Neuronal stem cell (in vitro differentiated cells): Measurements from ENCODE around the gene HMGCL.

Experiments used
- DNase-seq: peaks from one replicate; pipeline ENCODE4 v3.0.0-alpha.2; 2013; ENCODE audit warnings: low spot score
- H2AFZ ChIP-seq: one replicate; pipeline ENCODE4 v1.6.1; 2013; ENCODE audit warnings: mild to moderate bottlenecking, low read length, inconsistent platforms
- H2AK5ac ChIP-seq: 2 replicates; pipeline ENCODE4 v1.6.1; 2013; ENCODE audit warnings: low read depth, mild to moderate bottlenecking, inconsistent platforms, low read length, moderate library complexity, mixed read lengths
- H2BK120ac ChIP-seq: 2 replicates; pipeline ENCODE4 v1.6.1; 2013; ENCODE audit warnings: low read depth, mild to moderate bottlenecking, inconsistent platforms, low read length, moderate library complexity, mixed read lengths
- H2BK12ac ChIP-seq: one replicate; pipeline ENCODE4 v1.6.1; 2013; ENCODE audit warnings: low read length, inconsistent platforms
- H2BK15ac ChIP-seq: 2 replicates; pipeline ENCODE4 v1.6.1; 2013; ENCODE audit warnings: mild to moderate bottlenecking, low read length, inconsistent platforms, mixed read lengths
- H2BK5ac ChIP-seq: one replicate; pipeline ENCODE4 v1.6.1; 2013; ENCODE audit warnings: inconsistent platforms, mild to moderate bottlenecking, low read length, moderate library complexity
- H3K14ac ChIP-seq: one replicate; pipeline ENCODE4 v1.6.1; 2013; ENCODE audit warnings: low read length, inconsistent platforms
- H3K18ac ChIP-seq: 2 replicates; pipeline ENCODE4 v1.6.1; 2013; ENCODE audit warnings: low read length, inconsistent platforms
- H3K23ac ChIP-seq: 2 replicates; pipeline ENCODE4 v1.6.1; 2013; ENCODE audit warnings: low read depth, mild to moderate bottlenecking, mixed read lengths, low read length, inconsistent platforms; ENCODE audit not compliant: poor library complexity
- H3K27ac ChIP-seq: replicated peaks from 3 replicates; pipeline ENCODE4 v1.5.1; 2013; ENCODE audit warnings: low read length, inconsistent platforms
- H3K27me3 ChIP-seq, 3 experiments: 2 replicates each; pipeline ENCODE4 v1.6.1; 2013; ENCODE audit warnings: low read length in 3 of 3, mild to moderate bottlenecking in 2 of 3, inconsistent platforms in 1 of 3, low read depth in 1 of 3, mixed read lengths in 1 of 3, moderate library complexity in 1 of 3; ENCODE audit not compliant: control insufficient read depth in 3 of 3, insufficient read depth in 3 of 3
- H3K36me3 ChIP-seq, 2 donors: replicated peaks in 1 of 2; 2 replicates each; pipeline ENCODE4 v1.6.1; 2013; ENCODE audit warnings: low read length in 2 of 2; ENCODE audit not compliant: control insufficient read depth in 2 of 2, insufficient read depth in 2 of 2
- H3K4ac ChIP-seq: 2 replicates; pipeline ENCODE4 v1.6.1; 2013; ENCODE audit warnings: inconsistent platforms, mild to moderate bottlenecking, low read length, moderate library complexity
- H3K4me1 ChIP-seq, 2 donors: 1 replicate in 1 of 2; 2 replicates in 1 of 2; pipeline ENCODE4 v1.6.1; 2013; ENCODE audit warnings: low read length in 2 of 2, low read depth in 1 of 2; ENCODE audit not compliant: control insufficient read depth in 2 of 2, insufficient read depth in 1 of 2
- H3K4me2 ChIP-seq: one replicate; pipeline ENCODE4 v1.6.1; 2013; ENCODE audit warnings: mild to moderate bottlenecking, low read length, inconsistent platforms; ENCODE audit not compliant: insufficient read depth, poor library complexity, severe bottlenecking
- H3K4me3 ChIP-seq, 2 donors: 2 replicates each; pipeline ENCODE4 v1.5.1; 2013; ENCODE audit warnings: low read length in 2 of 2, mild to moderate bottlenecking in 2 of 2, inconsistent platforms in 1 of 2, moderate library complexity in 1 of 2
- H3K79me1 ChIP-seq: one replicate; pipeline ENCODE4 v1.6.1; 2013; ENCODE audit warnings: low read depth, mild to moderate bottlenecking, inconsistent platforms, low read length, moderate library complexity
- H3K9ac ChIP-seq: one replicate; pipeline ENCODE4 v1.6.1; 2013; ENCODE audit warnings: mild to moderate bottlenecking, low read depth, low read length, inconsistent platforms; ENCODE audit not compliant: poor library complexity
- H3K9me3 ChIP-seq, 2 donors: replicated peaks in 1 of 2; 2 replicates each; pipeline versions ENCODE3 to v1.6.1; 2013; ENCODE audit warnings: low read length in 2 of 2, mild to moderate bottlenecking in 2 of 2, inconsistent platforms in 1 of 2, low read depth in 1 of 2, mixed read lengths in 1 of 2, moderate library complexity in 1 of 2; ENCODE audit not compliant: control insufficient read depth in 2 of 2, insufficient read depth in 1 of 2
- H4K8ac ChIP-seq: one replicate; pipeline ENCODE4 v1.6.1; 2013; ENCODE audit warnings: low read depth, mild to moderate bottlenecking, inconsistent platforms, low read length, moderate library complexity
- H4K91ac ChIP-seq: one replicate; pipeline ENCODE4 v1.6.1; 2013; ENCODE audit warnings: low read length, low read depth, mild to moderate bottlenecking, inconsistent platforms; ENCODE audit not compliant: poor library complexity
- WGBS, 2 donors: extraction: QIAGEN DNeasy Blood & Tissue Kit; methylation state at CpG; one replicate each; pipeline ENCODE4 v1.1.7; 2013; ENCODE audit warnings: missing lambda C conversion rate in 2 of 2, mixed read lengths in 1 of 2; ENCODE audit not compliant: insufficient read length in 2 of 2, insufficient replicate concordance in 1 of 2; ENCODE audit errors: extremely low coverage in 2 of 2; 5-methylcytosine and 5-hydroxymethylcytosine counted together

HMGCL gene

DNA sequence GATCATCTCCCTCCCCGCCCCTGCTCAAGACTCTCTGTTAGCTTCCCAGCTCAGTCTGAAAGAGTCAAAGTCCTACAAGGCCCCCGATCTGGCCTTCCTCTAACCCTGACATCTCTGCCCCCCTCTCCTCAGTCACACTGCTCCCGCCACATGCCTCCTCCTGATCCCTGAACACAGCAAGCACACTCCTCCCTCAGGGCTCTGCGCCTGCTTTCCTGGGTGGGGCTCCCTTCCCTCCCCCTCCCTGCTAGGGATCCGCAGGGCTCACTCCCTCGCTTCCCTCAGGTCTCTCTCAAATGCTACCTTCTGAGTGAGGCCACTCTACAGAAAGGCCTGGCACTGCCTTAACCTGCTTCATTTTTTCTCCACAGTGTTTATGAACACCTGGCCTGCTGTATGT, 18.9 kb downstream of the HMGCL start:
- no peak overlapping the region for H3K4me3 ChIP-seq
- H3K4me2 ChIP-seq: no peak overlapping the region
- no peak overlapping the region for H2AFZ ChIP-seq
- no peak overlapping the region for H4K8ac ChIP-seq
- H3K9ac ChIP-seq: no peak overlapping the region
- no peak overlapping the region for H2BK120ac ChIP-seq
- H3K9me3 ChIP-seq: no peaks in the 10 kb centered on the region
- no peak overlapping the region for H2BK5ac ChIP-seq
- H3K18ac ChIP-seq: no peak overlapping the region
- H4K91ac ChIP-seq: no peak overlapping the region
- H2BK15ac ChIP-seq: no peak overlapping the region
- H3K27me3 ChIP-seq: no peaks in the 10 kb centered on the region
- H3K23ac ChIP-seq: no peak overlapping the region
- H3K27ac ChIP-seq: no peak overlapping the region
- H3K36me3 ChIP-seq: peaks cover 10 to 19% of the 10 kb centered on the region in 2 donors
- no peaks in the 10 kb centered on the region for H3K79me1 ChIP-seq
- WGBS, 2 donors: no CpG with 5 or more reads among the region's 6 CpGs
- H2BK12ac ChIP-seq: no peak overlapping the region
- H3K14ac ChIP-seq: no peak overlapping the region
- DNase-seq: no peak
- no peak overlapping the region for H2AK5ac ChIP-seq
- no peak overlapping the region for H3K4ac ChIP-seq
- peaks cover 0 to 2% of the 10 kb centered on the region in 2 donors for H3K4me1 ChIP-seq

DNA sequence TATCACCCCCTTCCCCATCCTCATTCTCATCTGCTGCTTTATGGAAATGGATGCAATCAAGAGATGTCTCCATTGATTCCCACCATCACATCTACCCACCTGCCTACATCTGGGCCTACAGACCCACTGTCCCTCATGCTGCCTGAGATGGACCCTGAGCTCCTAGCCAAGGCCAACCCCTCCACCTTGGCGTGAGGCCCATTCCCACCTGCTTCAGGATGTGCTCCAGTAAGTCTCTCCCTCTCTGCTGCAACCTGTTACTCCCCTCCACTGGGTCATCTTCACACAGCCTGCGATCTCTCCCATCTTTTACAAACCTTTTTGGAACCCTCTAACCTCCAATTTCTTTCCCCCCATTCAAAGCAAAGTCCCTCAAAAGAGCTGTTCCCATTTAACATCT, 20.2 kb downstream of the HMGCL start:
- no peak overlapping the region for H3K23ac ChIP-seq
- no peak overlapping the region for H2BK120ac ChIP-seq
- no peak overlapping the region for H2BK12ac ChIP-seq
- no peaks in the 10 kb centered on the region for H3K27me3 ChIP-seq
- H3K14ac ChIP-seq: no peak overlapping the region
- no peak overlapping the region for H2AFZ ChIP-seq
- H3K4me2 ChIP-seq: no peak overlapping the region
- no peak overlapping the region for H3K27ac ChIP-seq
- no peak overlapping the region for H2AK5ac ChIP-seq
- H3K79me1 ChIP-seq: no peaks in the 10 kb centered on the region
- no peak overlapping the region for H3K4me3 ChIP-seq
- no peak overlapping the region for H3K18ac ChIP-seq
- DNase-seq: no peak
- peaks cover 0 to 1% of the 10 kb centered on the region in 2 donors for H3K4me1 ChIP-seq
- H3K9me3 ChIP-seq: no peaks in the 10 kb centered on the region
- no CpG with 5 or more reads among the region's 2 CpGs for WGBS, 2 donors
- H2BK5ac ChIP-seq: no peak overlapping the region
- no peak overlapping the region for H4K8ac ChIP-seq
- H3K36me3 ChIP-seq: peaks cover 10 to 19% of the 10 kb centered on the region in 2 donors
- no peak overlapping the region for H3K9ac ChIP-seq
- no peak overlapping the region for H4K91ac ChIP-seq
- H3K4ac ChIP-seq: no peak overlapping the region
- no peak overlapping the region for H2BK15ac ChIP-seq

DNA sequence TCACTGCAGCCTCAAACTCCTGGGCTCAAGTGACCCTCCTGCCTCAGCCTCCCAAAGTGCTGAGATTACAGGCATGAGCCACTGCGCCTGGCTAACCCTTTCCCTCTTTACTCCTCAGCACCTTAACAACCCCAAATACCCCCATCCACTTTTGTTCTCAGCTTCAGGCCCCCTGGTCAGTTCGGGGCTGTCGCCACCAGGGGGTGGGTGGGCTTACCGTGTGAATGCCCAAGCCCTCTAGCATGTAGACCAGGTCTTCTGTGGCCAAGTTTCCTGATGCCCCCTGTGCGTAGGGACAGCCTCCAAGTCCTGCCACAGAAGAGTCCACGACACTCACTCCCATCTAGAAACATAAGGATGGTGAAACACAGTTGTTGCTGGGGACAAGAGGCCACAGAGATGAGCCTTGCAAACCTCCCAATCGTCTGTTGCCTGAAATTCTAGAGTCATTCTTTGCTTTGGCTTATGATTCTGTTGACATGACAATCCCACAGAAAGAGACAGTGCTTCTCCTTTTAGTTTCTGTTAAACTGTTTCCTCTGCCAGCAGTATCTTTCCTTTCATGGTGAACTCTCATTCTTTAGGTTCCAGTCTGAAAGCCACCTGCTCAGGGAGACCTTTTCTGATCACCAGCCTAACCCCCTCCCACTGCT, 20.9 kb downstream of the HMGCL start:
- Histone ChIP-seq H2AFZ (no peak overlapping the region), H3K4me1 (peaks cover 3 to 7% of the 10 kb centered on the region in 2 donors), H4K91ac (no peak overlapping the region), H3K36me3 (peaks cover 10 to 19% of the 10 kb centered on the region in 2 donors), H2BK15ac (no peak overlapping the region), H3K9me3 (no peaks in the 10 kb centered on the region), H4K8ac (no peak overlapping the region), H2BK5ac (no peak overlapping the region), H3K4me3 (no peak overlapping the region), H3K79me1 (no peaks in the 10 kb centered on the region), H3K18ac (no peak overlapping the region), H3K27me3 (no peaks in the 10 kb centered on the region), H3K4ac (no peak overlapping the region), H2BK12ac (no peak overlapping the region), H3K14ac (no peak overlapping the region), H2BK120ac (no peak overlapping the region), H3K23ac (no peak overlapping the region), H3K4me2 (no peak overlapping the region), H3K27ac (no peak overlapping the region), H2AK5ac (no peak overlapping the region), H3K9ac (no peak overlapping the region)
- no peak for DNase-seq
- no CpG with 5 or more reads among the region's 7 CpGs for WGBS, 2 donors

DNA sequence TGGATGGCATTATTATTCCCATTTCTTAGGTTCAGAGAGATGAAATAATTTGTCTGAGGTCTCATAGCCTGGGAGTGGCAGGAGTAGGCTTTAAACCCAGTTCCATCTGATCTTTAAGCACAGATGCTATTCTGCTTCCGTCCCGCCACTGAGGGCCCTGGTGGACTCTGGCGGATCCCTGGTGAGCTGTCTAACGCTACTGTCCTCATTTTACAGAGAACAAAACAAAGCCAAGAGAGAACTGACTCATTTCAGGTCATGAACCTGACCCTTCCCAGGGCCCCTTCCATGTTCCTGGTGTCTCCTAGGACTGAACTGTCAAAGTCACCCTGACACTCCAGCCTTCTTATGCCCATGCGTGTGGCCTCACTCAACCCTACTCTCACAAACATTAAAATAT, 21.6 kb downstream of the HMGCL start:
- no peak overlapping the region for H3K4me2 ChIP-seq

More for the DNA sequence above, 21.6 kb downstream of the HMGCL start:
- Histone ChIP-seq H2AK5ac (no peak overlapping the region), H3K4ac (no peak overlapping the region), H3K23ac (no peak overlapping the region), H2BK5ac (no peak overlapping the region), H3K18ac (no peak overlapping the region), H2BK120ac (no peak overlapping the region), H3K4me1 (peaks cover 5 to 11% of the 10 kb centered on the region in 2 donors), H3K14ac (no peak overlapping the region), H3K36me3 (peaks cover 13 to 25% of the 10 kb centered on the region in 2 donors), H3K27ac (no peak overlapping the region), H3K4me3 (no peak overlapping the region), H3K27me3 (no peaks in the 10 kb centered on the region), H3K79me1 (peaks cover 3% of the 10 kb centered on the region), H4K91ac (no peak overlapping the region), H2AFZ (no peak overlapping the region), H4K8ac (no peak overlapping the region), H2BK12ac (no peak overlapping the region), H2BK15ac (no peak overlapping the region), H3K9ac (no peak overlapping the region), H3K9me3 (no peaks in the 10 kb centered on the region)
- no peak for DNase-seq
- WGBS, 2 donors: no CpG with 5 or more reads among the region's 5 CpGs
